ENCODE data around the gene HS6ST1.

Gene HS6ST1

DNA sequence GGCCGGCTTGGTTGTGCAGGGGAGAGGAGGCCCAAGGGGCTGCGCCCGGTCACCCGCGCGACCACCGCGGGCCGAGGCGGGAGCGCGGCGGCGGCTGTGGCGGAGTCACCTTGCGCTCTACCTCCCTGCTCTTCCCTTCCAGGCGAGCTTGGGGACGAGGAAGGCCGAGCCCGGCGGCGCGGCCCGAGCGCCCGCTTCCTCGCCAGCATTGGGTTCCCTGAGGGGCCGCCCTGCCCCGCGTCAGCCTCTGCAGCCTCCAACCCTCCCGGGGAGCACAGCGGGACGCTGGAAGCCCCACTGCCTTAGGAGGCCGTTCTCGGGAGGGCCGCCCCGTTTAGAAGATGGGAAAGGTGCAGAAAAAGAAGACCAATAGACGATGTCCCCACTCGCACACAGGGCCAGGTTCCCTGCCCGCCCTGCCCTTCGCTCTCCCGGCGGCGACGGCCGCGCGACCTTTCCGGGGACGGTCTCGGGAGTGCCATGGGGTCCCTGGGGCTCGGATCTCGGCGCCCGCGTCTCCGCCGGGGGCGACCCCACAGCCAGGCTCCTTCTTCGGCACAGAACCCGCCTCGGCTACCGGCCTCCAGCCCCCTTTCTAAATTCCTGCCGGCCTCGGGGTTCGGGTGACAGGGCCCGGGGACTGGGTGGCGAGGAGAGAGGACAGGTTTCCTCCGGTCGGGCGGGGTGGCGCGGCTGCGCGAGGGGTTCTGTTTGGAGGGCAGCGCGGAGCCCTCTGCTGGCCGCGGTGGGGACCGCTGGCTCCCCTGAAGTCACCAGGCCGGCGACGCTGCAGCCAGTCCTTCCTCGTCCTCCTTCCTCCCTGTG, 85.5 kb downstream of the HS6ST1 start:
- DNase-seq = peak; percentile 64

GRCh38 chr2:128228894-128229293, 89.8 kb downstream of the HS6ST1 start:
- DNase-seq = no peak

DNA sequence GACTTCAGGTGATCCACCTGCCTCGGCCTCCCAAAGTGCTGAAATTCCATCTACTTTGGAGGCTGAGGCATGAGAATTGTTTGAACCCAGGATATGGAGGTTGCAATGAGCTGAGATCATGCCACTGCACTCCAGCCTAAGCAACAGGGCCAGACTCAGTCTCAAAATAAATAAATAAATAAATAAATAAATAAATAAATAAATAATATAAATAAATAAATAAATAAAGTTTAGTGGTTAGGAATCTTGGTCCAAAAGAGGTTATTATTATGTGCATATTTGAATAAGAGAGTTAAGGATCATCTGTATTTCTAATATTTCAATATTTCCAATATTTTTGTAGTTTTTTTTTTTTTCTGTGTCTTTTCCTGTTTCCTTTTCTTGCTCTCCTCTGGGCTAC, 90.8 kb downstream of the HS6ST1 start:
- DNase-seq = no peak

GRCh38 chr2:128219891-128220290, 98.8 kb downstream of the HS6ST1 start:
- no peak for DNase-seq

GRCh38 chr2:128217671-128218070, 101.0 kb downstream of the HS6ST1 start:
- no peak for DNase-seq

GRCh38 chr2:128215897-128216642, 102.6 kb downstream of the HS6ST1 start:
- DNase-seq = no peak
